Peyer's patch (tissue), 4 donors: ENCODE results near the gene VANGL1.

ENCODE experiments used
- CTCF ChIP-seq, 6 experiments: fragments of 450-650 bp in 4 of 6; fragments of 200-600 bp in 2 of 6; sonication (generic) in 1 of 6; IDR thresholded peaks; one replicate each; pipeline ENCODE4 v1.5.1; 2017 to 2019; ENCODE audit warnings: antibody characterized with exemption in 6 of 6, mild to moderate bottlenecking in 3 of 6, moderate library complexity in 1 of 6
- POLR2A ChIP-seq, 2 donors: fragments of 450-650 bp; IDR thresholded peaks; one replicate each; pipeline ENCODE4 v1.5.1; 2017; ENCODE audit warnings: antibody characterized with exemption in 2 of 2, mild to moderate bottlenecking in 2 of 2, moderate library complexity in 2 of 2

DNA sequence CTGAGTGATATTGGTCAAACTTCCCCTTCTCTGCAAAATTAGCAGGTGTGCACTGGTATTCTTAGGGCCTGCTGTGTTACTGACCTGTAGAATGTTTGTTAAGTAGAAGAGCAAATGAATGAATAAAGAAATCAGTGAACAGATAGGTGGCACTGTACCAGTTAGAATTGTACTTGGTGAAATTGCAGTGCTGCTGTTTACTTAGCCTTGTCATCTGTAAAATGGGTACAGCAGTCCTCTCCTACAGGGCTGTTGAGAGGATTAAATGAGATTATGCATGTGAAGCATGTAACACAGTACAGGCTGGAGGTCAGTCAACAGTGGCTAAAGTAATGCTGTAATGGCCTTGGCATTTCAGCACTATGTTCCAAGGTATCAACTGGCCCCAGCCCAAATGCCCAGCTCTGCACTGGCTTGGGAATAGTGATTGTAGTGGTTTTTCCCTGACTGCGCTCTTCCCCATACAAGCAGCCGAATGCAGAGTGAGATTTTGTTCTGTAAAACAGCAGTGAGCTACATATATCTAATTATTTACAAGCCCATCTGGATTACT, 10.5 kb downstream of the VANGL1 start:
- TF ChIP-seq CTCF (IDR thresholded peaks at IDR 0.05) (no peak), POLR2A (IDR thresholded peaks at IDR 0.05) (no peak)
